ENCODE data around the gene CCSAP. TPM values are rescaled to one million over a fixed set of nuclear protein-coding genes. Genes with fewer than 3 reads are reported as not detected.
"Not testable (repeated sequence)": the region's sequence is repeated elsewhere in the genome, so short reads cannot be mapped to it uniquely, and the experiment has no call there.

Gene CCSAP
- total RNA-seq, 1 donor from 2014 or later: 2.5 TPM

DNA sequence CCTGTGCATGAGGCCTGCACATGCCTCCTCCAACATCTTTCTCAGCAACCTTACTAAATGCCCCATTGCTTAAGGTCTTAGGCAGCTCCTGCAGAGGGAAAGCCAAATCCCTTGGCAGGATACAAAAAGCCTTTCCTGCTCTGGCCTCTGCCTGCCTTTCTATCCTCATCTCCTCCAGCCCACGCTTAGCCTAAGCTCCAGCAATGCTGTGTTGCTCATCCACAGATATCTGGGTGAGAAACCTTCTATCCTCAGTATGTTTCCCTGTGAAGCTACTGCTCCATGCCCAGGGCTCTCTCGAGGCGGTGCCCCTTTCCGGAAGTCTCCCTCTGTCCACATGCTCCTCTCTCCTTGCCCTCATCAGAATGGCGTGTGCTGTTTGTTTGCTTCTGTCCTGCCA lies 37.0 kb upstream of the CCSAP start:
- TF ChIP-seq, protein P1, sequence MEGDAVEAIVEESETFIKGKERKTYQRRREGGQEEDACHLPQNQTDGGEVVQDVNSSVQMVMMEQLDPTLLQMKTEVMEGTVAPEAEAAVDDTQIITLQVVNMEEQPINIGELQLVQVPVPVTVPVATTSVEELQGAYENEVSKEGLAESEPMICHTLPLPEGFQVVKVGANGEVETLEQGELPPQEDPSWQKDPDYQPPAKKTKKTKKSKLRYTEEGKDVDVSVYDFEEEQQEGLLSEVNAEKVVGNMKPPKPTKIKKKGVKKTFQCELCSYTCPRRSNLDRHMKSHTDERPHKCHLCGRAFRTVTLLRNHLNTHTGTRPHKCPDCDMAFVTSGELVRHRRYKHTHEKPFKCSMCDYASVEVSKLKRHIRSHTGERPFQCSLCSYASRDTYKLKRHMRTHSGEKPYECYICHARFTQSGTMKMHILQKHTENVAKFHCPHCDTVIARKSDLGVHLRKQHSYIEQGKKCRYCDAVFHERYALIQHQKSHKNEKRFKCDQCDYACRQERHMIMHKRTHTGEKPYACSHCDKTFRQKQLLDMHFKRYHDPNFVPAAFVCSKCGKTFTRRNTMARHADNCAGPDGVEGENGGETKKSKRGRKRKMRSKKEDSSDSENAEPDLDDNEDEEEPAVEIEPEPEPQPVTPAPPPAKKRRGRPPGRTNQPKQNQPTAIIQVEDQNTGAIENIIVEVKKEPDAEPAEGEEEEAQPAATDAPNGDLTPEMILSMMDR (IDR thresholded peaks at IDR 0.05; ENCODE audit: borderline replicate concordance): no peak
- Histone ChIP-seq H3K27me3 (ENCODE audit: low read depth) (peaks cover 26% of the 10 kb centered on the region), H3K4me1 (no peaks in the 10 kb centered on the region), H3K36me3 (no peaks in the 10 kb centered on the region), H3K9me3 (replicated peaks) (no peaks in the 10 kb centered on the region), H3K4me3 (no peak overlapping the region), H3K27ac (replicated peaks) (no peak overlapping the region)
- intact Hi-C loops (cut with micrococcal nuclease): no loop called here
- DNase-seq: no peak

DNA sequence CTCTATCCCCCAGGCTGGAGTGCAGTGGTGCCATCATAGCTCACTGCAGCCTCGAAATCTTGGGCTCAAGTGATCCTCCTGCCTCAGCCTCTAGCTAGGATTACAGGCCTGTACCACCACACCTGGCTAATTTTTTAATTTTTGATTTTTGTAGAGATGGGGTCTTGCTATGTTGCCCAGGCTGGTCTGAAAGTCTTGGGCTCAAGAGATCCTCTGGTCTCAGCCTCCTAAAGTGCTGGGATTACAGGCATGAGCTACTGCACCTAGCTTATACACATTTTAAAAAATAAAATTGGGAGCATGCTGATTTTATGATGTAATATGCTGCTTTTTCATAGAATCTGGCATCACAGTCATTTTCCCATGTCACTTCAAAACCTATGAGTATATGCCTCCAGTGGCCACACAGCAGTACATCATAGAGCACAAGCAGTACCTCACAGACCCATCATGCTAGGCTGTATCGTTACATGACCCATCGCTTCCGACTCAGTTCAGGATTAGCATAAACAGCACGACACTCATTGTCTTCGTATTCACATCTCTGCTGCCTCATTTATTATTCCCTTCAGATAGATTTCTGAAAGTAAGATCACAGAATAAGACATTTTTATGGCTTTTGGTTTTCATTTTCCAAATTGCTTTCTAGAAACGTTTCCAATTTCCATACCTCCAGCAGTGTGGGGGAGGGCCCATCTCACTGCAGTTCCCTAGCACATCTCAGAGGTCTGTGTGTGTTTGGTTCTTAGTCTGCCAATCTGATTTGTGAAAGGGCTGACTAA lies 35.9 kb upstream of the CCSAP start:
- no peaks in the 10 kb centered on the region for H3K4me1 ChIP-seq
- intact Hi-C loops (cut with micrococcal nuclease): no loop called here
- no peak overlapping the region for H3K4me3 ChIP-seq
- no peaks in the 10 kb centered on the region for H3K36me3 ChIP-seq
- peaks cover 23% of the 10 kb centered on the region for H3K27me3 ChIP-seq (ENCODE audit: low read depth)
- H3K9me3 ChIP-seq (replicated peaks): no peaks in the 10 kb centered on the region
- no peak for DNase-seq
- H3K27ac ChIP-seq (replicated peaks): no peak overlapping the region
- TF ChIP-seq, protein P1 (IDR thresholded peaks at IDR 0.05; ENCODE audit: borderline replicate concordance): no peak

DNA sequence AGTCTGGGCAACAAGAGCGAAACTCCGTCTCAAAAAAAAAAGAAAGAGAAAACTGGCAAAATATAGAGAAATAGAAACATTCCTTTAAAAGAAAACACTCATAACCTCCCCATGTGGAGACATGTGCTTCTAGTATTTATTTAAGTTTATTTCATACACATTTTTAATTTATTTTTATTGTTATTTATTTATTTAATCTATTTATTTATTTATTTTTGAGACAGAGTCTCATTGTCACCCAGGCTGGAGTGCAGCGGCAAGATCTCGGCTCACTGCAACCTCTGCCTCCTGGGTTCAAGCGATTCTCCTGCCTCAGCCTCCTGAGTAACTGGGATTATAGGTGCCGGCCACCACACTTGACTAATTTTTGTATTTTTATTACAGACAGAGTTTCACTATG lies 35.2 kb upstream of the CCSAP start:
- intact Hi-C loops (cut with micrococcal nuclease); H3K36me3 ChIP-seq; H3K4me1 ChIP-seq: not testable (repeated sequence)

DNA sequence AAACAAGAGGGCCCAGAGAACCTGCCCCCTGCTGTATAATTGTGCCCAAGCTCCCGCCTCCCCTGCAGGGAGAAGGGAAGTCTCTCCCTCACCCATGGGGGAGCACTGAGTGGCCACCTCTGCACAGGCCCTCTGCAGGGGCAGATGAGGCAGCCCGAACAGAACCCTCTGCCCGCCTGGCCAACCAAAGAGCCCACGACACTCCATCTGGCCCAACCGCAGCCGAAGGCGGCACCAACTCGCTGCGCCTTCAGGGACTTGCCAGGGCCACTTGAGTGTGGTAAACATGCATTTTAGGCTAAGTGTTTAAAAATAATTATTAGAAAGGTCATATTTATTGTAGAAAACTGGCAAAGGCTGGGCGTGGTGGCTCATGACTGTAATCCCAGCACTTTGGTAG lies 34.6 kb upstream of the CCSAP start:
- Histone ChIP-seq H3K27me3 (ENCODE audit: low read depth) (peaks cover 14% of the 10 kb centered on the region), H3K4me1 (no peaks in the 10 kb centered on the region), H3K4me3 (no peak overlapping the region), H3K36me3 (no peaks in the 10 kb centered on the region), H3K9me3 (replicated peaks) (no peaks in the 10 kb centered on the region), H3K27ac (replicated peaks) (no peak overlapping the region)
- no peak for DNase-seq
- TF ChIP-seq, protein P1 (IDR thresholded peaks at IDR 0.05; ENCODE audit: borderline replicate concordance): no peak
- intact Hi-C loops (cut with micrococcal nuclease): no loop called here

More for the DNA sequence above, 35.2 kb upstream of the CCSAP start:
- H3K9me3 ChIP-seq (replicated peaks); H3K4me3 ChIP-seq; DNase-seq; H3K27ac ChIP-seq (replicated peaks): not testable (repeated sequence)
- peaks cover 19% of the 10 kb centered on the region for H3K27me3 ChIP-seq (ENCODE audit: low read depth)

DNA sequence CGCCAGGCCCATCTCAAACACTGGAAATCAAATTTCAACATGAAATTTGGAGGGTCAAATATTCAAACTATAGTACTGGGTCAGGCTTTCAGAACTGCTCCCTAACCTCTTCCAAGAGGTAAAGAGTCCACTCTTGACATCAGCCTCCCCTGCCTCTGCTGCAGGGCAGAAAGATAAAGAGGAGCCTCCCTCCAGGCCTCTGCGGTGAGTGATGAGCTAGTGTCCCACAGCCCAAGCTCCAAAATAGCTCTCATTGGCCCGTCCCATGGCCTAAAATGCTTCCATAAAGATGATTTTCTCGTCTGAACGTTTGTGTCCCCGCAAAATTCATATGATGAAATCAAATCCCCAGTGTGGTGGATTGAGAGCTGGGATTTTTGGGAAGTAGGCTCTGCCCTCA lies 33.7 kb upstream of the CCSAP start:
- H3K9me3 ChIP-seq (replicated peaks): no peaks in the 10 kb centered on the region
- DNase-seq: no peak
- H3K4me3 ChIP-seq: no peak overlapping the region
- H3K27me3 ChIP-seq (ENCODE audit: low read depth): peaks cover 11% of the 10 kb centered on the region
- H3K27ac ChIP-seq (replicated peaks): no peak overlapping the region
- no peaks in the 10 kb centered on the region for H3K36me3 ChIP-seq
- TF ChIP-seq, protein P1 (IDR thresholded peaks at IDR 0.05; ENCODE audit: borderline replicate concordance): no peak
- peaks cover 2% of the 10 kb centered on the region for H3K4me1 ChIP-seq
- intact Hi-C loops (cut with micrococcal nuclease): no loop called here

DNA sequence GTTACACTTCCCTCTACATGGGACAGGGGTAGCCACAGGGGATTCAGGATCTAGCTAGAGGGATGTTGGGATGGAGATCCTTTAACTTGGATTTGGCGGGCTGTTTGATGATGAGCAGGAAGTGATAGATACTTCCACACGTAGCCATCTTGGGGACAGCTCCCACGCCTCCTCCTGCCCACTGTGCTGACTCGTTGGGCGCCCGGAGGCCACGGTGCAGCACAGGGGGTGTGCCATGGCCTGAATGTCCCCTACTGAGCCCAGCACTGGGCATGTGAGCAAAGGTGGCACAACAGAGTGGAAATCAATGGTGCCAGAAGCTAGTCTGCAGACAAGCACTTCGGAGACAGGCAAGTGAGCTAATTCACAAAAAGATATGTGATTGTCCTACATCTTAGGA lies 31.6 kb upstream of the CCSAP start:
- peaks cover 10% of the 10 kb centered on the region for H3K27me3 ChIP-seq (ENCODE audit: low read depth)
- TF ChIP-seq, protein P1 (IDR thresholded peaks at IDR 0.05; ENCODE audit: borderline replicate concordance): no peak
- no peak for DNase-seq
- no peaks in the 10 kb centered on the region for H3K9me3 ChIP-seq (replicated peaks)
- peaks cover 16% of the 10 kb centered on the region for H3K4me1 ChIP-seq
- no peaks in the 10 kb centered on the region for H3K36me3 ChIP-seq
- no peak overlapping the region for H3K4me3 ChIP-seq
- no peak overlapping the region for H3K27ac ChIP-seq (replicated peaks)
- intact Hi-C loops (cut with micrococcal nuclease): no loop called here

Data from left ventricle myocardium inferior (tissue), 1 donor.